K562 (cell line): ENCODE results near the gene B3GALT6. TPM values are rescaled to one million over a fixed set of nuclear protein-coding genes. Genes with fewer than 3 reads are reported as not detected.

ENCODE experiments used
- ATAC-seq: fragments of 200-7000 bp; cut with Tn5 transposase; 3 replicates; pipeline ENCODE4 v1.9.1; 2020; ENCODE audit warnings: moderate library complexity
- BruUV-seq: library from RNA; stranded (reverse); fragments of 400-500 nt; replicated peaks from 2 replicates; lab custom pipeline; 2021; lab: Mats Ljungman, UMichigan
- CTCF ChIA-PET: fragments of 300-600 bp; formaldehyde crosslinking; extraction: SDS; loops from one replicate; lab custom pipeline; 2021; ENCODE audit warnings: low intra/inter-chr PET ratio; lab: Yijun Ruan, JAX
- POLR2A ChIA-PET: fragments of 300-600, 350-650 bp; sonication (Branson Sonifier 250); formaldehyde crosslinking; extraction: SDS; loops from one replicate; lab custom pipeline; 2021; ENCODE audit warnings: antibody characterized with exemption, inconsistent platforms; lab: Yijun Ruan, JAX
- DNase-seq, 4 experiments: peaks; one replicate each; pipeline versions ENCODE4 v3.0.0 to v3.0.0-alpha.2; 2011 to 2018; ENCODE audit warnings: low spot score in 3 of 4, mixed read lengths in 3 of 4; ENCODE audit errors: extremely low read depth in 1 of 4
- FAIRE-seq: peaks from 2 replicates; lab custom pipeline; 2011; peaks lifted over from hg19 to GRCh38; lab: Jason Lieb, UNC
- H2AFZ ChIP-seq: 2 replicates; pipeline ENCODE4 v1.6.0; 2011; ENCODE audit warnings: low read depth, low read length, control low read depth, inconsistent platforms
- H3K27ac ChIP-seq: fragments of 200-600 bp; 3 replicates; pipeline ENCODE4 v1.8.0; 2011; ENCODE audit warnings: low read depth, mild to moderate bottlenecking, control low read depth, inconsistent platforms, low read length, moderate library complexity, mixed read lengths; ENCODE audit errors: extremely low read depth
- H3K27me3 ChIP-seq, 2 experiments: fragments of 300-600 bp in 1 of 2; 2 replicates in 1 of 2; 3 replicates in 1 of 2; pipeline versions ENCODE4 v1.6.0 to v1.8.0; 2011; ENCODE audit warnings: inconsistent platforms in 2 of 2, low read length in 2 of 2, mild to moderate bottlenecking in 1 of 2, mixed read lengths in 1 of 2, moderate library complexity in 1 of 2; ENCODE audit not compliant: control insufficient read depth in 2 of 2, insufficient read depth in 2 of 2
- H3K36me3 ChIP-seq: fragments of 300-600 bp; 3 replicates; pipeline ENCODE4 v1.8.0; 2011; ENCODE audit warnings: mild to moderate bottlenecking, low read length, inconsistent platforms; ENCODE audit not compliant: control insufficient read depth, insufficient read depth
- H3K4me1 ChIP-seq, 2 experiments: fragments of 200-600 bp in 1 of 2; replicated peaks in 1 of 2; 2 replicates in 1 of 2; 3 replicates in 1 of 2; pipeline versions ENCODE4 v1.5.1 to v1.8.0; 2011; ENCODE audit warnings: inconsistent platforms in 2 of 2, low read length in 2 of 2, mild to moderate bottlenecking in 1 of 2, mixed read lengths in 1 of 2, moderate library complexity in 1 of 2; ENCODE audit not compliant: control insufficient read depth in 2 of 2, insufficient read depth in 2 of 2
- H3K4me2 ChIP-seq: 2 replicates; pipeline ENCODE4 v1.6.1; 2011; ENCODE audit warnings: low read length, control low read depth, inconsistent platforms, mixed read lengths; ENCODE audit not compliant: insufficient read depth
- H3K4me3 ChIP-seq: fragments of 200-600 bp; sonication (generic), shearing (Covaris generic); 2 replicates; pipeline ENCODE4 v1.5.1; 2016; ENCODE audit warnings: control low read depth, inconsistent platforms
- H3K79me2 ChIP-seq: fragments of 200-600 bp; 3 replicates; pipeline ENCODE4 v1.8.0; 2011; ENCODE audit warnings: low read length, inconsistent platforms; ENCODE audit not compliant: control insufficient read depth, insufficient read depth
- H3K9ac ChIP-seq, 2 experiments: 2 replicates each; pipeline versions ENCODE4 v1.6.0 to v1.6.1; 2011; ENCODE audit warnings: low read depth in 2 of 2, low read length in 2 of 2, control low read depth in 1 of 2, inconsistent platforms in 1 of 2, mild to moderate bottlenecking in 1 of 2, mixed read lengths in 1 of 2; ENCODE audit not compliant: insufficient read depth in 1 of 2
- H3K9me1 ChIP-seq: one replicate; pipeline ENCODE4 v1.6.0; 2011; ENCODE audit warnings: inconsistent platforms, mild to moderate bottlenecking, low read length, moderate library complexity; ENCODE audit not compliant: control insufficient read depth, insufficient read depth
- H3K9me3 ChIP-seq: replicated peaks from 2 replicates; pipeline ENCODE4 v1.5.1; 2011; ENCODE audit warnings: low read depth, low read length, inconsistent platforms; ENCODE audit not compliant: control insufficient read depth, insufficient read depth
- H4K20me1 ChIP-seq: replicated peaks from 2 replicates; pipeline ENCODE4 v1.6.1; 2011; ENCODE audit warnings: low read length, inconsistent platforms, mixed read lengths; ENCODE audit not compliant: control insufficient read depth, insufficient read depth
- SAFB2 ChIP-seq: fragments of 200-400 bp; formaldehyde crosslinking; IDR thresholded peaks from 2 replicates; pipeline ENCODE4 v1.6.1; 2018; ENCODE audit warnings: borderline replicate concordance, low read length, low read depth, moderate library complexity; ENCODE audit not compliant: severe bottlenecking
- WGBS: fragments of 100-300 bp; shearing (Covaris generic); methylation state at CpG from one replicate; pipeline ENCODE4 v1.1.6; 2016; ENCODE audit warnings: low coverage, mixed read lengths; ENCODE audit not compliant: insufficient coverage; ENCODE audit errors: missing lambda C conversion rate; 5-methylcytosine and 5-hydroxymethylcytosine counted together
- in situ Hi-C: fragments of 300-500 bp; cut with MboI; formaldehyde crosslinking; loops from 4 replicates; pipeline ENCODE4 v1.15.0; 2018; ENCODE audit warnings: inconsistent platforms, mixed read lengths
- intact Hi-C: fragments of 100-400 bp; cut with micrococcal nuclease; formaldehyde crosslinking; loops from 2 replicates; pipeline ENCODE4 v1.14.2; 2022
- polyA plus RNA-seq, 8 experiments: library from polyadenylated mRNA; depleted of rRNA in 4 of 8; stranded (reverse) in 5 of 8; unstranded in 3 of 8; fragments of >200 nt; fragmentation: Nextera tagmentation in 2 of 8; fragmentation: Illumina TruSeq in 1 of 8; extraction: Ambion mirVana in 2 of 8; extraction: Trizol in 1 of 8; gene quantifications; 2 replicates each; pipeline versions ENCODE4 v1.2.1 to v1.2.3, GENCODE V29; 2011 to 2014; ENCODE audit warnings: inconsistent platforms in 1 of 8, missing spikeins in 1 of 8
- total RNA-seq, 7 experiments: library from RNA; depleted of rRNA in 6 of 7; stranded (reverse); fragments of >200 nt in 6 of 7; fragmentation: Illumina TruSeq in 2 of 7; extraction: Trizol in 2 of 7; gene quantifications; 2 replicates each; pipeline versions ENCODE4 v1.2.1 to v1.2.3, GENCODE V29; 2011 to 2021; ENCODE audit warnings: low replicate concordance in 1 of 7
- TF ChIP-seq, protein P1 (sequence below): sonication (generic); formaldehyde crosslinking; IDR thresholded peaks from 2 replicates; pipeline ENCODE4 v1.8.0; 2023; ENCODE audit warnings: mild to moderate bottlenecking, missing genetic modification reagents
- TF ChIP-seq, protein P2 (sequence below): fragments of 450-650 bp; IDR thresholded peaks from 2 replicates; pipeline ENCODE4 v1.6.1; 2018; ENCODE audit not compliant: partially characterized antibody
- TF ChIP-seq, protein P3 (sequence below): IDR thresholded peaks from 2 replicates; pipeline ENCODE4 v1.6.1; 2011; ENCODE audit warnings: borderline replicate concordance, low read depth, mild to moderate bottlenecking, moderate library complexity, low read length; ENCODE audit not compliant: insufficient read depth, poor library complexity, severe bottlenecking

The B3GALT6 gene
- total and polyA plus RNA-seq, 9 of the 15 experiments (the other 6 are each of a cell fraction or from before 2014, with no cell fraction given), result 0.68 to 29.8 (median 9.9) TPM

- no peak overlapping the region for H2AFZ ChIP-seq
Observed at GRCh38 chr1:1215080-1215676, 16.9 kb upstream of the B3GALT6 start.

More at GRCh38 chr1:1215080-1215676, 16.9 kb upstream of the B3GALT6 start:
- POLR2A ChIA-PET, result interaction anchor here (0.6 to 2.0 kb wide), 5 partner anchors 11 to 228 kb away, joined by 3 to 7 read pairs (median 3); no protein-coding TSS in a partner anchor
- BruUV-seq, result no TSS peak
- peaks cover 46% of the 10 kb centered on the region; the same call in 2 of the 3 replicates for H3K36me3 ChIP-seq
- CTCF ChIA-PET, result no interaction called here
- TF ChIP-seq, protein P1, sequence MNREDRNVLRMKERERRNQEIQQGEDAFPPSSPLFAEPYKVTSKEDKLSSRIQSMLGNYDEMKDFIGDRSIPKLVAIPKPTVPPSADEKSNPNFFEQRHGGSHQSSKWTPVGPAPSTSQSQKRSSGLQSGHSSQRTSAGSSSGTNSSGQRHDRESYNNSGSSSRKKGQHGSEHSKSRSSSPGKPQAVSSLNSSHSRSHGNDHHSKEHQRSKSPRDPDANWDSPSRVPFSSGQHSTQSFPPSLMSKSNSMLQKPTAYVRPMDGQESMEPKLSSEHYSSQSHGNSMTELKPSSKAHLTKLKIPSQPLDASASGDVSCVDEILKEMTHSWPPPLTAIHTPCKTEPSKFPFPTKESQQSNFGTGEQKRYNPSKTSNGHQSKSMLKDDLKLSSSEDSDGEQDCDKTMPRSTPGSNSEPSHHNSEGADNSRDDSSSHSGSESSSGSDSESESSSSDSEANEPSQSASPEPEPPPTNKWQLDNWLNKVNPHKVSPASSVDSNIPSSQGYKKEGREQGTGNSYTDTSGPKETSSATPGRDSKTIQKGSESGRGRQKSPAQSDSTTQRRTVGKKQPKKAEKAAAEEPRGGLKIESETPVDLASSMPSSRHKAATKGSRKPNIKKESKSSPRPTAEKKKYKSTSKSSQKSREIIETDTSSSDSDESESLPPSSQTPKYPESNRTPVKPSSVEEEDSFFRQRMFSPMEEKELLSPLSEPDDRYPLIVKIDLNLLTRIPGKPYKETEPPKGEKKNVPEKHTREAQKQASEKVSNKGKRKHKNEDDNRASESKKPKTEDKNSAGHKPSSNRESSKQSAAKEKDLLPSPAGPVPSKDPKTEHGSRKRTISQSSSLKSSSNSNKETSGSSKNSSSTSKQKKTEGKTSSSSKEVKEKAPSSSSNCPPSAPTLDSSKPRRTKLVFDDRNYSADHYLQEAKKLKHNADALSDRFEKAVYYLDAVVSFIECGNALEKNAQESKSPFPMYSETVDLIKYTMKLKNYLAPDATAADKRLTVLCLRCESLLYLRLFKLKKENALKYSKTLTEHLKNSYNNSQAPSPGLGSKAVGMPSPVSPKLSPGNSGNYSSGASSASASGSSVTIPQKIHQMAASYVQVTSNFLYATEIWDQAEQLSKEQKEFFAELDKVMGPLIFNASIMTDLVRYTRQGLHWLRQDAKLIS (CRISPR knock-in tag), result no peak
- TF ChIP-seq, protein P2, sequence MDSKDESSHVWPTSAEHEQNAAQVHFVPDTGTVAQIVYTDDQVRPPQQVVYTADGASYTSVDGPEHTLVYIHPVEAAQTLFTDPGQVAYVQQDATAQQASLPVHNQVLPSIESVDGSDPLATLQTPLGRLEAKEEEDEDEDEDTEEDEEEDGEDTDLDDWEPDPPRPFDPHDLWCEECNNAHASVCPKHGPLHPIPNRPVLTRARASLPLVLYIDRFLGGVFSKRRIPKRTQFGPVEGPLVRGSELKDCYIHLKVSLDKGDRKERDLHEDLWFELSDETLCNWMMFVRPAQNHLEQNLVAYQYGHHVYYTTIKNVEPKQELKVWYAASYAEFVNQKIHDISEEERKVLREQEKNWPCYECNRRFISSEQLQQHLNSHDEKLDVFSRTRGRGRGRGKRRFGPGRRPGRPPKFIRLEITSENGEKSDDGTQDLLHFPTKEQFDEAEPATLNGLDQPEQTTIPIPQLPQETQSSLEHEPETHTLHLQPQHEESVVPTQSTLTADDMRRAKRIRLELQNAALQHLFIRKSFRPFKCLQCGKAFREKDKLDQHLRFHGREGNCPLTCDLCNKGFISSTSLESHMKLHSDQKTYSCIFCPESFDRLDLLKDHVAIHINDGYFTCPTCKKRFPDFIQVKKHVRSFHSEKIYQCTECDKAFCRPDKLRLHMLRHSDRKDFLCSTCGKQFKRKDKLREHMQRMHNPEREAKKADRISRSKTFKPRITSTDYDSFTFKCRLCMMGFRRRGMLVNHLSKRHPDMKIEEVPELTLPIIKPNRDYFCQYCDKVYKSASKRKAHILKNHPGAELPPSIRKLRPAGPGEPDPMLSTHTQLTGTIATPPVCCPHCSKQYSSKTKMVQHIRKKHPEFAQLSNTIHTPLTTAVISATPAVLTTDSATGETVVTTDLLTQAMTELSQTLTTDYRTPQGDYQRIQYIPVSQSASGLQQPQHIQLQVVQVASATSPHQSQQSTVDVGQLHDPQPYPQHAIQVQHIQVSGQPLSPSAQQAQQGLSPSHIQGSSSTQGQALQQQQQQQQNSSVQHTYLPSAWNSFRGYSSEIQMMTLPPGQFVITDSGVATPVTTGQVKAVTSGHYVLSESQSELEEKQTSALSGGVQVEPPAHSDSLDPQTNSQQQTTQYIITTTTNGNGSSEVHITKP, result peak; percentile 53
- TF ChIP-seq, protein P3, sequence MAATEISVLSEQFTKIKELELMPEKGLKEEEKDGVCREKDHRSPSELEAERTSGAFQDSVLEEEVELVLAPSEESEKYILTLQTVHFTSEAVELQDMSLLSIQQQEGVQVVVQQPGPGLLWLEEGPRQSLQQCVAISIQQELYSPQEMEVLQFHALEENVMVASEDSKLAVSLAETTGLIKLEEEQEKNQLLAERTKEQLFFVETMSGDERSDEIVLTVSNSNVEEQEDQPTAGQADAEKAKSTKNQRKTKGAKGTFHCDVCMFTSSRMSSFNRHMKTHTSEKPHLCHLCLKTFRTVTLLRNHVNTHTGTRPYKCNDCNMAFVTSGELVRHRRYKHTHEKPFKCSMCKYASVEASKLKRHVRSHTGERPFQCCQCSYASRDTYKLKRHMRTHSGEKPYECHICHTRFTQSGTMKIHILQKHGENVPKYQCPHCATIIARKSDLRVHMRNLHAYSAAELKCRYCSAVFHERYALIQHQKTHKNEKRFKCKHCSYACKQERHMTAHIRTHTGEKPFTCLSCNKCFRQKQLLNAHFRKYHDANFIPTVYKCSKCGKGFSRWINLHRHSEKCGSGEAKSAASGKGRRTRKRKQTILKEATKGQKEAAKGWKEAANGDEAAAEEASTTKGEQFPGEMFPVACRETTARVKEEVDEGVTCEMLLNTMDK, result no peak
- no peak for TF ChIP-seq SAFB2
- TF ChIP-seq, all 486 proteins: peak for 1
- Histone ChIP-seq H3K79me2 (no peaks in the 10 kb centered on the region), H3K27me3 (no peaks in the 10 kb centered on the region), H3K4me1 (peaks cover 0 to 85% of the 10 kb centered on the region in 2 experiments; a peak in 2 of 5 replicates), H3K4me3 (no peak overlapping the region), H3K9me3 (no peaks in the 10 kb centered on the region), H3K9ac (peak overlapping the region in 1 of 2 experiments; percentile 66; a peak in 1 of 4 replicates), H3K27ac (no peak overlapping the region), H3K4me2 (no peak overlapping the region), H4K20me1 (no peaks in the 10 kb centered on the region; the same call in 1 of the 2 replicates), H3K9me1 (no peaks in the 10 kb centered on the region)
- no peak for ATAC-seq
- no peak for FAIRE-seq
- in situ Hi-C loops (no loop called here), intact Hi-C loops (no loop called here)
- DNase-seq, result no peak
- WGBS, result 87% methylated on average over 9 of the region's 11 CpGs
